Anterior cingulate cortex (tissue), 58 donors: ENCODE measurements around the gene FNBP1L.
A peak's percentile ranks its signal among the peaks of the same experiment; 100 is the strongest.

Experiments
- DNase-seq, 58 donors: peaks; one replicate each; lab custom pipeline; 2025; lab: John Stamatoyannopoulos, UW

The FNBP1L gene

GRCh38 chr1:93447481-93448291, at the start of gene FNBP1L:
FNBP1L (plus strand) TSS chr1:93448118; CDS start chr1:93448282, 164 bp downstream.
- DNase-seq: peak in 54 of 58 donors; percentile 16 to 81 (median 56)

- DNase-seq: no peak
Measured at GRCh38 chr1:93399781-93400180, 48.1 kb upstream of the FNBP1L start.

GRCh38 chr1:93408203-93408602, 39.7 kb upstream of the FNBP1L start:
- no peak for DNase-seq

GRCh38 chr1:93411000-93411399, 36.9 kb upstream of the FNBP1L start:
- DNase-seq: no peak

- no peak for DNase-seq
Measured at GRCh38 chr1:93414749-93415148, 33.2 kb upstream of the FNBP1L start.

- no peak for DNase-seq
Measured at GRCh38 chr1:93415296-93415695, 32.6 kb upstream of the FNBP1L start.

GRCh38 chr1:93416183-93416582, 31.7 kb upstream of the FNBP1L start:
- no peak for DNase-seq

- peak in 1 of 58 donors; percentile 4 for DNase-seq
Measured at GRCh38 chr1:93419344-93419743, 28.6 kb upstream of the FNBP1L start.

GRCh38 chr1:93420400-93420799, 27.5 kb upstream of the FNBP1L start:
- no peak for DNase-seq

- DNase-seq: no peak
Measured at GRCh38 chr1:93426181-93426580, 21.7 kb upstream of the FNBP1L start.

- DNase-seq: no peak
Measured at GRCh38 chr1:93427656-93428055, 20.3 kb upstream of the FNBP1L start.

GRCh38 chr1:93433407-93433961, 14.4 kb upstream of the FNBP1L start:
- no peak for DNase-seq

- DNase-seq: no peak
Measured at GRCh38 chr1:93434088-93434487, 13.8 kb upstream of the FNBP1L start.

- DNase-seq: no peak
Measured at GRCh38 chr1:93434987-93435386, 12.9 kb upstream of the FNBP1L start.

GRCh38 chr1:93435443-93435842, 12.5 kb upstream of the FNBP1L start:
- DNase-seq: no peak

GRCh38 chr1:93436496-93436895, 11.4 kb upstream of the FNBP1L start:
- no peak for DNase-seq

GRCh38 chr1:93437976-93438605, 9.8 kb upstream of the FNBP1L start:
- peak in 2 of 58 donors; percentile 9 to 41 for DNase-seq

- no peak for DNase-seq
Measured at GRCh38 chr1:93438716-93439115, 9.2 kb upstream of the FNBP1L start.

GRCh38 chr1:93440272-93440671, 7.6 kb upstream of the FNBP1L start:
- DNase-seq: no peak

GRCh38 chr1:93440706-93441105, 7.2 kb upstream of the FNBP1L start:
- no peak for DNase-seq

- DNase-seq: no peak
Measured at GRCh38 chr1:93441589-93441988, 6.3 kb upstream of the FNBP1L start.
